Liver (tissue), 9 donors: ENCODE measurements around the gene INPP5A. TPM values are rescaled to one million over a fixed set of nuclear protein-coding genes. Genes with fewer than 3 reads are reported as not detected.

Source experiments
- DNase-seq: peaks from one replicate; pipeline ENCODE4 v3.0.0-alpha.2; 2017; ENCODE audit warnings: low spot score
- H3K27ac ChIP-seq, 2 donors: one replicate each; pipeline ENCODE4 v1.7.0; 2013; ENCODE audit warnings: inconsistent platforms in 2 of 2, low read length in 2 of 2, control low read depth in 1 of 2, low read depth in 1 of 2, mild to moderate bottlenecking in 1 of 2
- H3K27me3 ChIP-seq, 4 donors: one replicate each; pipeline versions ENCODE4 v1.6.1 to v1.7.0; 2013; ENCODE audit warnings: low read length in 3 of 4, inconsistent platforms in 1 of 4, mild to moderate bottlenecking in 1 of 4, moderate library complexity in 1 of 4; ENCODE audit not compliant: control insufficient read depth in 4 of 4, insufficient read depth in 4 of 4
- H3K36me3 ChIP-seq, 4 donors: one replicate each; pipeline versions ENCODE4 v1.6.1 to v1.7.0; 2013; ENCODE audit warnings: low read length in 3 of 4, mild to moderate bottlenecking in 3 of 4, low read depth in 1 of 4, moderate library complexity in 1 of 4; ENCODE audit not compliant: control insufficient read depth in 4 of 4, insufficient read depth in 3 of 4
- H3K4me1 ChIP-seq, 4 donors: one replicate each; pipeline versions ENCODE4 v1.6.1 to v1.7.0; 2013; ENCODE audit warnings: low read length in 3 of 4, mild to moderate bottlenecking in 3 of 4, moderate library complexity in 1 of 4; ENCODE audit not compliant: control insufficient read depth in 4 of 4, insufficient read depth in 4 of 4
- H3K4me3 ChIP-seq, 3 donors: one replicate each; pipeline versions ENCODE4 v1.6.1 to v1.7.0; 2013; ENCODE audit warnings: low read length in 3 of 3, control low read depth in 1 of 3, low read depth in 1 of 3, mild to moderate bottlenecking in 1 of 3
- H3K9ac ChIP-seq, 2 donors: one replicate each; pipeline ENCODE4 v1.7.0; 2013; ENCODE audit warnings: low read length in 2 of 2, mild to moderate bottlenecking in 2 of 2, moderate library complexity in 2 of 2, control low read depth in 1 of 2, low read depth in 1 of 2
- H3K9me3 ChIP-seq, 4 donors: one replicate each; pipeline versions ENCODE4 v1.6.1 to v1.7.0; 2013; ENCODE audit warnings: low read length in 3 of 4; ENCODE audit not compliant: control insufficient read depth in 4 of 4
- FOXA1 ChIP-seq: IDR thresholded peaks from 2 replicates; pipeline ENCODE4 v1.6.1; 2016; ENCODE audit warnings: antibody characterized with exemption
- FOXA2 ChIP-seq: IDR thresholded peaks from 2 replicates; pipeline ENCODE4 v1.6.1; 2016; ENCODE audit warnings: antibody characterized with exemption
- GABPA ChIP-seq, 2 donors: IDR thresholded peaks in 1 of 2; conservative IDR thresholded peaks in 1 of 2; 2 replicates each; pipeline ENCODE4 v1.6.1; 2016; ENCODE audit warnings: antibody characterized with exemption in 2 of 2, mild to moderate bottlenecking in 1 of 2, moderate library complexity in 1 of 2
- HNF4A ChIP-seq, 2 donors: conservative IDR thresholded peaks; 2 replicates each; pipeline ENCODE4 v1.6.1; 2016; ENCODE audit warnings: antibody characterized with exemption in 2 of 2, mild to moderate bottlenecking in 2 of 2
- MAX ChIP-seq: IDR thresholded peaks from 2 replicates; pipeline ENCODE4 v1.6.1; 2016; ENCODE audit warnings: antibody characterized with exemption
- RAD21 ChIP-seq, 2 donors: IDR thresholded peaks; 2 replicates each; pipeline ENCODE4 v1.6.1; 2016; ENCODE audit warnings: antibody characterized with exemption in 2 of 2, mild to moderate bottlenecking in 2 of 2
- RXRA ChIP-seq, 2 donors: IDR thresholded peaks; 2 replicates each; pipeline ENCODE4 v1.6.1; 2017 to 2018; ENCODE audit warnings: antibody characterized with exemption in 2 of 2, mild to moderate bottlenecking in 1 of 2
- TAF1 ChIP-seq: conservative IDR thresholded peaks from 2 replicates; pipeline ENCODE4 v1.6.1; 2016; ENCODE audit warnings: antibody characterized with exemption, mild to moderate bottlenecking
- YY1 ChIP-seq: IDR thresholded peaks from 2 replicates; pipeline ENCODE4 v1.6.1; 2016; ENCODE audit warnings: antibody characterized with exemption, mild to moderate bottlenecking
- ZBTB33 ChIP-seq: IDR thresholded peaks from 2 replicates; pipeline ENCODE4 v1.6.1; 2016; ENCODE audit warnings: antibody characterized with exemption
- WGBS: extraction: QIAGEN DNeasy Blood & Tissue Kit; methylation state at CpG from one replicate; pipeline ENCODE4 v1.1.7; 2013; 5-methylcytosine and 5-hydroxymethylcytosine counted together
- polyA plus RNA-seq, 2 donors: library from polyadenylated mRNA; stranded (reverse) in 1 of 2; unstranded in 1 of 2; fragments of 200-250 nt in 1 of 2; fragments of >200 nt in 1 of 2; fragmentation: Nextera tagmentation in 1 of 2; extraction: Ambion mirVana in 1 of 2; gene quantifications; one replicate each; pipeline versions ENCODE4 v1.2.1 to v1.2.3, GENCODE V29; 2013 to 2015
- total RNA-seq, 2 donors: library from RNA; depleted of rRNA; stranded (reverse); fragments of >200 nt; gene quantifications; one replicate each; pipeline ENCODE4 v1.2.3, GENCODE V29; 2014
- TF ChIP-seq, protein P1 (sequence below): IDR thresholded peaks from 2 replicates; pipeline ENCODE4 v1.6.1; 2016; ENCODE audit warnings: antibody characterized with exemption, mild to moderate bottlenecking
- TF ChIP-seq, protein P2 (sequence below): IDR thresholded peaks from 2 replicates; pipeline ENCODE4 v1.6.1; 2016; ENCODE audit warnings: antibody characterized with exemption
- TF ChIP-seq, protein P3 (sequence below): fragments of 150-350 bp; IDR thresholded peaks from 2 replicates; pipeline ENCODE4 v1.5.1; 2017; ENCODE audit warnings: improper control_type of control experiment, low read depth, low read length; ENCODE audit not compliant: missing input control
- donor health status: healthy.
- donor health status: healthy.
- donor health status: healthy.
- donor health status: healthy.
- donor health status: healthy.

Gene INPP5A
- total and polyA plus RNA-seq, 4 donors, result 4.3 to 26.5 (median 10.9) TPM

GRCh38 chr10:132614431-132615340 is 77.1 kb downstream of the INPP5A start:
- Histone ChIP-seq H3K9ac (no peak overlapping the region), H3K4me3 (no peak overlapping the region), H3K36me3 (no peaks in the 10 kb centered on the region), H3K9me3 (no peaks in the 10 kb centered on the region), H3K27me3 (no peaks in the 10 kb centered on the region), H3K27ac (no peak overlapping the region), H3K4me1 (peaks cover 0 to 3% (median 0%) of the 10 kb centered on the region in 4 donors)
- no peak for DNase-seq
- TF ChIP-seq FOXA1, result no peak
- TF ChIP-seq, protein P1, sequence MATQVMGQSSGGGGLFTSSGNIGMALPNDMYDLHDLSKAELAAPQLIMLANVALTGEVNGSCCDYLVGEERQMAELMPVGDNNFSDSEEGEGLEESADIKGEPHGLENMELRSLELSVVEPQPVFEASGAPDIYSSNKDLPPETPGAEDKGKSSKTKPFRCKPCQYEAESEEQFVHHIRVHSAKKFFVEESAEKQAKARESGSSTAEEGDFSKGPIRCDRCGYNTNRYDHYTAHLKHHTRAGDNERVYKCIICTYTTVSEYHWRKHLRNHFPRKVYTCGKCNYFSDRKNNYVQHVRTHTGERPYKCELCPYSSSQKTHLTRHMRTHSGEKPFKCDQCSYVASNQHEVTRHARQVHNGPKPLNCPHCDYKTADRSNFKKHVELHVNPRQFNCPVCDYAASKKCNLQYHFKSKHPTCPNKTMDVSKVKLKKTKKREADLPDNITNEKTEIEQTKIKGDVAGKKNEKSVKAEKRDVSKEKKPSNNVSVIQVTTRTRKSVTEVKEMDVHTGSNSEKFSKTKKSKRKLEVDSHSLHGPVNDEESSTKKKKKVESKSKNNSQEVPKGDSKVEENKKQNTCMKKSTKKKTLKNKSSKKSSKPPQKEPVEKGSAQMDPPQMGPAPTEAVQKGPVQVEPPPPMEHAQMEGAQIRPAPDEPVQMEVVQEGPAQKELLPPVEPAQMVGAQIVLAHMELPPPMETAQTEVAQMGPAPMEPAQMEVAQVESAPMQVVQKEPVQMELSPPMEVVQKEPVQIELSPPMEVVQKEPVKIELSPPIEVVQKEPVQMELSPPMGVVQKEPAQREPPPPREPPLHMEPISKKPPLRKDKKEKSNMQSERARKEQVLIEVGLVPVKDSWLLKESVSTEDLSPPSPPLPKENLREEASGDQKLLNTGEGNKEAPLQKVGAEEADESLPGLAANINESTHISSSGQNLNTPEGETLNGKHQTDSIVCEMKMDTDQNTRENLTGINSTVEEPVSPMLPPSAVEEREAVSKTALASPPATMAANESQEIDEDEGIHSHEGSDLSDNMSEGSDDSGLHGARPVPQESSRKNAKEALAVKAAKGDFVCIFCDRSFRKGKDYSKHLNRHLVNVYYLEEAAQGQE, result no peak
- no peak for TF ChIP-seq RAD21 (IDR thresholded peaks at IDR 0.05)
- no peak for TF ChIP-seq FOXA2
- TF ChIP-seq ZBTB33, result no peak
- TF ChIP-seq RXRA (IDR thresholded peaks at IDR 0.05), result no peak
- no peak for TF ChIP-seq YY1
- no peak for TF ChIP-seq MAX
- no peak for TF ChIP-seq TAF1
- TF ChIP-seq HNF4A (conservative IDR thresholded peaks at IDR 0.05), result no peak
- TF ChIP-seq, protein P2, sequence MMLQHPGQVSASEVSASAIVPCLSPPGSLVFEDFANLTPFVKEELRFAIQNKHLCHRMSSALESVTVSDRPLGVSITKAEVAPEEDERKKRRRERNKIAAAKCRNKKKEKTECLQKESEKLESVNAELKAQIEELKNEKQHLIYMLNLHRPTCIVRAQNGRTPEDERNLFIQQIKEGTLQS, result no peak
- TF ChIP-seq GABPA (IDR thresholded peaks at IDR 0.05 in 1 of 2, conservative IDR thresholded peaks at IDR 0.05 in 1 of 2), result no peak
- TF ChIP-seq, protein P3, sequence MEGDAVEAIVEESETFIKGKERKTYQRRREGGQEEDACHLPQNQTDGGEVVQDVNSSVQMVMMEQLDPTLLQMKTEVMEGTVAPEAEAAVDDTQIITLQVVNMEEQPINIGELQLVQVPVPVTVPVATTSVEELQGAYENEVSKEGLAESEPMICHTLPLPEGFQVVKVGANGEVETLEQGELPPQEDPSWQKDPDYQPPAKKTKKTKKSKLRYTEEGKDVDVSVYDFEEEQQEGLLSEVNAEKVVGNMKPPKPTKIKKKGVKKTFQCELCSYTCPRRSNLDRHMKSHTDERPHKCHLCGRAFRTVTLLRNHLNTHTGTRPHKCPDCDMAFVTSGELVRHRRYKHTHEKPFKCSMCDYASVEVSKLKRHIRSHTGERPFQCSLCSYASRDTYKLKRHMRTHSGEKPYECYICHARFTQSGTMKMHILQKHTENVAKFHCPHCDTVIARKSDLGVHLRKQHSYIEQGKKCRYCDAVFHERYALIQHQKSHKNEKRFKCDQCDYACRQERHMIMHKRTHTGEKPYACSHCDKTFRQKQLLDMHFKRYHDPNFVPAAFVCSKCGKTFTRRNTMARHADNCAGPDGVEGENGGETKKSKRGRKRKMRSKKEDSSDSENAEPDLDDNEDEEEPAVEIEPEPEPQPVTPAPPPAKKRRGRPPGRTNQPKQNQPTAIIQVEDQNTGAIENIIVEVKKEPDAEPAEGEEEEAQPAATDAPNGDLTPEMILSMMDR, result no peak
- WGBS, result 97% methylated on average over 32 of the region's 32 CpGs
